Effector memory CD4-positive, alpha-beta T cell (primary cell): Measurements from ENCODE around the gene FRMPD4.

Source experiments
- DNase-seq, 3 donors: peaks; one replicate each; pipeline ENCODE4 v3.0.0-alpha.2; 2020
- H3K27ac ChIP-seq: 2 replicates; pipeline ENCODE4 v1.7.0; 2013; ENCODE audit warnings: mild to moderate bottlenecking, low read length, moderate library complexity; ENCODE audit not compliant: insufficient read depth, poor library complexity, severe bottlenecking
- H3K27me3 ChIP-seq: replicated peaks from 2 replicates; pipeline ENCODE4 v1.7.0; 2013; ENCODE audit warnings: mild to moderate bottlenecking, low read length; ENCODE audit not compliant: insufficient read depth, control insufficient read depth, poor library complexity, severe bottlenecking
- H3K36me3 ChIP-seq: 2 replicates; pipeline ENCODE4 v1.7.0; 2013; ENCODE audit warnings: mild to moderate bottlenecking, low read length, moderate library complexity; ENCODE audit not compliant: control insufficient read depth, insufficient read depth
- H3K4me1 ChIP-seq: 2 replicates; pipeline ENCODE4 v1.7.0; 2013; ENCODE audit warnings: low read length, mild to moderate bottlenecking; ENCODE audit not compliant: control insufficient read depth, insufficient read depth, poor library complexity, severe bottlenecking
- H3K4me3 ChIP-seq: 2 replicates; pipeline ENCODE4 v1.7.0; 2013; ENCODE audit warnings: low read length, low read depth, mild to moderate bottlenecking; ENCODE audit not compliant: insufficient read depth, poor library complexity, severe bottlenecking
- H3K9me3 ChIP-seq: 2 replicates; pipeline ENCODE4 v1.7.0; 2013; ENCODE audit warnings: mild to moderate bottlenecking, low read length, moderate library complexity; ENCODE audit not compliant: control insufficient read depth

Gene FRMPD4

GRCh38 chrX:12206413-12206812, 68.1 kb downstream of the FRMPD4 start:
- no peak overlapping the region for H3K4me3 ChIP-seq
- no peaks in the 10 kb centered on the region for H3K27me3 ChIP-seq
- no peaks in the 10 kb centered on the region for H3K9me3 ChIP-seq
- no peaks in the 10 kb centered on the region for H3K4me1 ChIP-seq
- H3K27ac ChIP-seq = no peak overlapping the region
- no peak for DNase-seq
- no peaks in the 10 kb centered on the region for H3K36me3 ChIP-seq

DNA sequence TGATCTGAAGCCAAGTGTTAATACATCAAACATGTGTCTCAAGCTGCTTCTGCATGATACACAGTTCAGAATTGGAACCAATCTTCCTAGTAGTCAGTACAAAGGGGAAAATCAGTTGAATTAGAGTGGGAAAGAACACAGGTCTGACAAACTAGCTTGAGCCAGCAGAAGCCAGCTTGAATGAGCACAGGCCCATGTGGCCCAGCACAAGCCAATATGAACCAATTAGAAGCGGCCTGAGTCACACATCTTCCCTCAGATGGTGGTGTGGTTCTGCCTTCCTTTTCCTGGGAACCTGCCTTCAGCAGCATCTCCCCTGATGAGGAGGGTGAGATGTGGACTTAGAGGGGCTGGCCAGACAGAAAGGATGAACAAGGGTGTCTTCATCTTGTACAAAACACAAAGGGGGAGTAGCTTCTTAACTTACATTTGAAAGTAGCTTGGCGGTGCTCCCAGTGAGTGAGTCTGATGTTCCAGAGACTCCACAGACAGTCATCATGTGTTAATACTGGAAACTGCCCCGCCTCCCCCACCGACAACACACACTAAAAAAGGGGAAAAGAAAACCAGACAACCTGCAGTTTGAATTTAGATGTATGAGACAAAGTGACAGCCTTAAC, 72.0 kb downstream of the FRMPD4 start:
- Histone ChIP-seq H3K27ac (no peak overlapping the region), H3K4me1 (no peaks in the 10 kb centered on the region), H3K27me3 (no peaks in the 10 kb centered on the region), H3K4me3 (no peak overlapping the region), H3K36me3 (no peaks in the 10 kb centered on the region), H3K9me3 (no peaks in the 10 kb centered on the region)
- DNase-seq = no peak

- Histone ChIP-seq H3K36me3 (no peaks in the 10 kb centered on the region), H3K27ac (no peak overlapping the region), H3K27me3 (no peaks in the 10 kb centered on the region), H3K4me3 (no peak overlapping the region), H3K9me3 (no peaks in the 10 kb centered on the region), H3K4me1 (no peaks in the 10 kb centered on the region)
- no peak for DNase-seq
These were observed 72.7 kb downstream of the FRMPD4 start for GRCh38 chrX:12210971-12211370.

DNA sequence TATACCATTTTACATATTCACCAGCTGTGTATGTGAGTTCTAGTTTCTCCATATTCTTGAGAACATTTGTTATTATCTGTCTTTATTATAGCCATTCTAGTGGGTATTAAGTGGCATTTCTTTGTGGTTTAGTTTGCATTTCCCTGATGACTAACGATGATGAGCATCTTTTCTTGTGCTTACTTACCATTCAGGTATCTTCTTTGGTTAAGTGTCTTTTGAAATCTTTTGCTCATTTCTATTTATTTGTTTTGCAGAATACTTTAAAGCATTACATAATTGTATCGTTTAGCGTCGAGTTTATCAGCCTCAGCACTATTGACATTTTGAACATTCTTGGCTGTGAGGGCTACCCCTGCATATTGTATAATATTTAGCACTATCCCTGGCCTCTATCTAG, 85.4 kb downstream of the FRMPD4 start:
- DNase-seq = no peak
- H3K9me3 ChIP-seq = no peaks in the 10 kb centered on the region
- H3K4me3 ChIP-seq = no peak overlapping the region
- H3K36me3 ChIP-seq = no peaks in the 10 kb centered on the region
- H3K27me3 ChIP-seq = no peaks in the 10 kb centered on the region
- no peak overlapping the region for H3K27ac ChIP-seq
- H3K4me1 ChIP-seq = no peaks in the 10 kb centered on the region

- H3K27ac ChIP-seq = no peak overlapping the region
- H3K9me3 ChIP-seq = no peaks in the 10 kb centered on the region
- no peaks in the 10 kb centered on the region for H3K36me3 ChIP-seq
- no peaks in the 10 kb centered on the region for H3K4me1 ChIP-seq
- DNase-seq = no peak
- H3K27me3 ChIP-seq = no peaks in the 10 kb centered on the region
- no peak overlapping the region for H3K4me3 ChIP-seq
These were observed 86.8 kb downstream of the FRMPD4 start for GRCh38 chrX:12225107-12225506.

DNA sequence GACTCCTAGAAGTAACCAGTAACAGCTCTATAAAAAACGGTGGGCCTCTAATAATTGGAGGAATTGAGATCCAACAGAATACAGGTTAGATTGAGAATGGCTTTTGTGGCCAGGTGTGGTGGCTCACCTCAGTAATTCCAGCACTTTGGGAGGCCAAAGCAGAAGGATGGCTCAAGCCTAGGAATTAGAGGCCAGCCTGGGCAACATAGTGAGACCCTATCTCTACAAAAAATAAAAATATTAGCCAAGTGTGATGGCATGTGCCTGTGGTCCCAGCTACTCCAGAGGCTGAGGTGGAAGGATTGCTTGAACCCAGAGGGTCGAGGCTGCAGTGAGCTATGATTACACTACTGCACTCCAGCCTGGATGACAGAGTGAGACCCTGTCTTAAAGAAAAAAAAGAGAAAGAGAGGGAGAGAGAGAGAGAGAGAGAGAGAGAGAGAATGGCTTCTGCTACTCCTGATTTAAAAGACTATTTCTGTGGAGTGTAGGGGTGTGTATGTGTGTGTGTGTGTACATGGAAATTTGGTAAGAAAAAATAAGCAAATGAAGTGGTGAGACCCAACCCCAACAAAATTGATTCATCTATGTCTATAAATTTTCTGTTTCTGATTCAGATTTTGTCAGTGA, 89.3 kb downstream of the FRMPD4 start:
- Histone ChIP-seq H3K27me3 (no peaks in the 10 kb centered on the region), H3K4me1 (no peaks in the 10 kb centered on the region), H3K9me3 (no peaks in the 10 kb centered on the region), H3K27ac (no peak overlapping the region), H3K36me3 (no peaks in the 10 kb centered on the region), H3K4me3 (no peak overlapping the region)
- no peak for DNase-seq

DNA sequence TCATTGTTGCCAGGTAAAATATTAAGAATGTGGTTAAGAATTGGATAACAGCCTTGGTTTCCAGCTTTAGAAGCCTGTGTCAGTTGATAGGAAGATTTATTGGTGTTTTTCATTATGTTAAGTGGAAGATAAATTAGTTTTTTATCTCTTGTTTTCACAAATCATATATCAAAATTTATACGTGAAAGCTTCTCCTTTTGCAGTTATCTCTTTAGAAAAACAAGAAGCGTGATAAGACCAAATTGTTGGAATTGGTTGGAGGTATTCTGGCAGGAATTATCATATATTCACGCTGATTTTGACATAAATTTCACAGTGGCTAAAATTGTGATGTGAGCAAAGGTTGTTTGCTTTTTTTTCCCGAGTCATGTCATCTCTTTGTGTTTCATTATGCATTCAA, 90.6 kb downstream of the FRMPD4 start:
- no peaks in the 10 kb centered on the region for H3K36me3 ChIP-seq
- H3K4me1 ChIP-seq = no peaks in the 10 kb centered on the region
- H3K9me3 ChIP-seq = no peaks in the 10 kb centered on the region
- H3K27ac ChIP-seq = no peak overlapping the region
- no peaks in the 10 kb centered on the region for H3K27me3 ChIP-seq
- no peak for DNase-seq
- no peak overlapping the region for H3K4me3 ChIP-seq

DNA sequence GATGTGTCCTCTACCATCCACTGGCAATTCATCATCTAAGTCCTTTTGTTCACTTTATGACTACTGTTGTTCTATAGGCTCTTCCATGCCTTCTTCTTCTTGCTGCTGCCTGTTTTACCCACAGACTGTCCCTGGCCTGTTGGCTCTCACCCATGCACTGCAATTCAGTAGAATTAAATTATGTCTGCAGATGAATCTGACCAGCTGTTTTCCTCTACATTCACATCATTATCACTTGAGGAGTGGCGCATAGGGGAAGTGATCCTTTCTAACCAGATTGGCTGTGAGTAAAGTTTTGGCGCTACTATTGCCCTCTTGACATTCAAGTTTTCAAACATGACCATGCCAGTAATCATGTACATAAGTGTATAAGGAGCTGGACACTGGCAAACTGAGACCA, 91.7 kb downstream of the FRMPD4 start:
- Histone ChIP-seq H3K27ac (no peak overlapping the region), H3K36me3 (no peaks in the 10 kb centered on the region), H3K9me3 (no peaks in the 10 kb centered on the region), H3K27me3 (no peaks in the 10 kb centered on the region), H3K4me1 (no peaks in the 10 kb centered on the region), H3K4me3 (no peak overlapping the region)
- no peak for DNase-seq

- Histone ChIP-seq H3K27ac (no peak overlapping the region), H3K36me3 (no peaks in the 10 kb centered on the region), H3K4me1 (no peaks in the 10 kb centered on the region), H3K4me3 (no peak overlapping the region), H3K27me3 (no peaks in the 10 kb centered on the region), H3K9me3 (no peaks in the 10 kb centered on the region)
- no peak for DNase-seq
These were observed 96.5 kb downstream of the FRMPD4 start for GRCh38 chrX:12234534-12235329.

- no peaks in the 10 kb centered on the region for H3K9me3 ChIP-seq
- H3K27me3 ChIP-seq = no peaks in the 10 kb centered on the region
- H3K4me1 ChIP-seq = no peaks in the 10 kb centered on the region
- DNase-seq = no peak
- no peak overlapping the region for H3K4me3 ChIP-seq
- no peaks in the 10 kb centered on the region for H3K36me3 ChIP-seq
- H3K27ac ChIP-seq = no peak overlapping the region
These were observed 97.9 kb downstream of the FRMPD4 start for GRCh38 chrX:12236156-12236555.
